NCI-H128 (cell line): ENCODE measurements around the gene BMP2.

Experiments
- DNase-seq: peaks from one replicate; lab custom pipeline; 2025; ENCODE audit not compliant: unreplicated experiment; lab: John Stamatoyannopoulos, UW

BMP2 gene

GRCh38 chr20:6829510-6830116 is 62.1 kb downstream of the BMP2 start:
- no peak for DNase-seq
